Liver (tissue), 9 donors: ENCODE results near the gene LMF1. TPM values are rescaled to one million over a fixed set of nuclear protein-coding genes. Genes with fewer than 3 reads are reported as not detected.

Experiments
- DNase-seq: peaks from one replicate; pipeline ENCODE4 v3.0.0-alpha.2; 2017; ENCODE audit warnings: low spot score
- H3K27ac ChIP-seq, 2 donors: one replicate each; pipeline ENCODE4 v1.7.0; 2013; ENCODE audit warnings: inconsistent platforms in 2 of 2, low read length in 2 of 2, control low read depth in 1 of 2, low read depth in 1 of 2, mild to moderate bottlenecking in 1 of 2
- H3K27me3 ChIP-seq, 4 donors: one replicate each; pipeline versions ENCODE4 v1.6.1 to v1.7.0; 2013; ENCODE audit warnings: low read length in 3 of 4, inconsistent platforms in 1 of 4, mild to moderate bottlenecking in 1 of 4, moderate library complexity in 1 of 4; ENCODE audit not compliant: control insufficient read depth in 4 of 4, insufficient read depth in 4 of 4
- H3K36me3 ChIP-seq, 4 donors: one replicate each; pipeline versions ENCODE4 v1.6.1 to v1.7.0; 2013; ENCODE audit warnings: low read length in 3 of 4, mild to moderate bottlenecking in 3 of 4, low read depth in 1 of 4, moderate library complexity in 1 of 4; ENCODE audit not compliant: control insufficient read depth in 4 of 4, insufficient read depth in 3 of 4
- H3K4me1 ChIP-seq, 4 donors: one replicate each; pipeline versions ENCODE4 v1.6.1 to v1.7.0; 2013; ENCODE audit warnings: low read length in 3 of 4, mild to moderate bottlenecking in 3 of 4, moderate library complexity in 1 of 4; ENCODE audit not compliant: control insufficient read depth in 4 of 4, insufficient read depth in 4 of 4
- H3K4me3 ChIP-seq, 3 donors: one replicate each; pipeline versions ENCODE4 v1.6.1 to v1.7.0; 2013; ENCODE audit warnings: low read length in 3 of 3, control low read depth in 1 of 3, low read depth in 1 of 3, mild to moderate bottlenecking in 1 of 3
- H3K9ac ChIP-seq, 2 donors: one replicate each; pipeline ENCODE4 v1.7.0; 2013; ENCODE audit warnings: low read length in 2 of 2, mild to moderate bottlenecking in 2 of 2, moderate library complexity in 2 of 2, control low read depth in 1 of 2, low read depth in 1 of 2
- H3K9me3 ChIP-seq, 4 donors: one replicate each; pipeline versions ENCODE4 v1.6.1 to v1.7.0; 2013; ENCODE audit warnings: low read length in 3 of 4; ENCODE audit not compliant: control insufficient read depth in 4 of 4
- ATF3 ChIP-seq: IDR thresholded peaks from 2 replicates; pipeline ENCODE4 v1.6.1; 2016; ENCODE audit warnings: antibody characterized with exemption
- EGR1 ChIP-seq, 2 donors: IDR thresholded peaks; 2 replicates each; pipeline ENCODE4 v1.6.1; 2016 to 2018; ENCODE audit warnings: antibody characterized with exemption in 2 of 2, low read depth in 2 of 2
- FOXA1 ChIP-seq: IDR thresholded peaks from 2 replicates; pipeline ENCODE4 v1.6.1; 2016; ENCODE audit warnings: antibody characterized with exemption
- FOXA2 ChIP-seq: IDR thresholded peaks from 2 replicates; pipeline ENCODE4 v1.6.1; 2016; ENCODE audit warnings: antibody characterized with exemption
- GABPA ChIP-seq, 2 donors: IDR thresholded peaks in 1 of 2; conservative IDR thresholded peaks in 1 of 2; 2 replicates each; pipeline ENCODE4 v1.6.1; 2016; ENCODE audit warnings: antibody characterized with exemption in 2 of 2, mild to moderate bottlenecking in 1 of 2, moderate library complexity in 1 of 2
- HNF4A ChIP-seq, 2 donors: conservative IDR thresholded peaks; 2 replicates each; pipeline ENCODE4 v1.6.1; 2016; ENCODE audit warnings: antibody characterized with exemption in 2 of 2, mild to moderate bottlenecking in 2 of 2
- HNF4G ChIP-seq: IDR thresholded peaks from 2 replicates; pipeline ENCODE4 v1.6.1; 2016; ENCODE audit warnings: antibody characterized with exemption
- JUND ChIP-seq, 2 donors: IDR thresholded peaks; 2 replicates each; pipeline ENCODE4 v1.6.1; 2016; ENCODE audit warnings: antibody characterized with exemption in 2 of 2
- NR2F2 ChIP-seq: IDR thresholded peaks from 2 replicates; pipeline ENCODE4 v1.6.1; 2016; ENCODE audit warnings: antibody characterized with exemption
- RAD21 ChIP-seq, 2 donors: IDR thresholded peaks; 2 replicates each; pipeline ENCODE4 v1.6.1; 2016; ENCODE audit warnings: antibody characterized with exemption in 2 of 2, mild to moderate bottlenecking in 2 of 2
- RXRA ChIP-seq, 2 donors: IDR thresholded peaks; 2 replicates each; pipeline ENCODE4 v1.6.1; 2017 to 2018; ENCODE audit warnings: antibody characterized with exemption in 2 of 2, mild to moderate bottlenecking in 1 of 2
- SP1 ChIP-seq: IDR thresholded peaks from 2 replicates; pipeline ENCODE4 v1.6.1; 2018; ENCODE audit warnings: antibody characterized with exemption, mild to moderate bottlenecking
- TAF1 ChIP-seq: conservative IDR thresholded peaks from 2 replicates; pipeline ENCODE4 v1.6.1; 2016; ENCODE audit warnings: antibody characterized with exemption, mild to moderate bottlenecking
- YY1 ChIP-seq: IDR thresholded peaks from 2 replicates; pipeline ENCODE4 v1.6.1; 2016; ENCODE audit warnings: antibody characterized with exemption, mild to moderate bottlenecking
- ZBTB33 ChIP-seq: IDR thresholded peaks from 2 replicates; pipeline ENCODE4 v1.6.1; 2016; ENCODE audit warnings: antibody characterized with exemption
- WGBS: extraction: QIAGEN DNeasy Blood & Tissue Kit; methylation state at CpG from one replicate; pipeline ENCODE4 v1.1.7; 2013; 5-methylcytosine and 5-hydroxymethylcytosine counted together
- polyA plus RNA-seq, 2 donors: library from polyadenylated mRNA; stranded (reverse) in 1 of 2; unstranded in 1 of 2; fragments of 200-250 nt in 1 of 2; fragments of >200 nt in 1 of 2; fragmentation: Nextera tagmentation in 1 of 2; extraction: Ambion mirVana in 1 of 2; gene quantifications; one replicate each; pipeline versions ENCODE4 v1.2.1 to v1.2.3, GENCODE V29; 2013 to 2015
- total RNA-seq, 2 donors: library from RNA; depleted of rRNA; stranded (reverse); fragments of >200 nt; gene quantifications; one replicate each; pipeline ENCODE4 v1.2.3, GENCODE V29; 2014
- TF ChIP-seq, protein P1 (sequence below): fragments of 150-350 bp; IDR thresholded peaks from 2 replicates; pipeline ENCODE4 v1.5.1; 2017; ENCODE audit warnings: improper control_type of control experiment, low read depth, low read length; ENCODE audit not compliant: missing input control
- TF ChIP-seq, protein P2 (sequence below): IDR thresholded peaks from 2 replicates; pipeline ENCODE4 v1.6.1; 2016; ENCODE audit warnings: antibody characterized with exemption
- TF ChIP-seq, protein P3 (sequence below): IDR thresholded peaks from 2 replicates; pipeline ENCODE4 v1.6.1; 2016; ENCODE audit warnings: antibody characterized with exemption, mild to moderate bottlenecking
- donor health status: healthy.
- donor health status: healthy.
- donor health status: healthy.
- donor health status: healthy.
- donor health status: healthy.

LMF1 gene
- total and polyA plus RNA-seq, 4 donors, result 8.8 to 24.3 (median 12.6) TPM

GRCh38 chr16:890217-890616 is 80.6 kb downstream of the LMF1 start:
- TF ChIP-seq YY1, result no peak
- no peak for TF ChIP-seq JUND (IDR thresholded peaks at IDR 0.05)
- TF ChIP-seq ZBTB33, result no peak
- no peak for TF ChIP-seq GABPA (IDR thresholded peaks at IDR 0.05 in 1 of 2, conservative IDR thresholded peaks at IDR 0.05 in 1 of 2)
- TF ChIP-seq, protein P1, sequence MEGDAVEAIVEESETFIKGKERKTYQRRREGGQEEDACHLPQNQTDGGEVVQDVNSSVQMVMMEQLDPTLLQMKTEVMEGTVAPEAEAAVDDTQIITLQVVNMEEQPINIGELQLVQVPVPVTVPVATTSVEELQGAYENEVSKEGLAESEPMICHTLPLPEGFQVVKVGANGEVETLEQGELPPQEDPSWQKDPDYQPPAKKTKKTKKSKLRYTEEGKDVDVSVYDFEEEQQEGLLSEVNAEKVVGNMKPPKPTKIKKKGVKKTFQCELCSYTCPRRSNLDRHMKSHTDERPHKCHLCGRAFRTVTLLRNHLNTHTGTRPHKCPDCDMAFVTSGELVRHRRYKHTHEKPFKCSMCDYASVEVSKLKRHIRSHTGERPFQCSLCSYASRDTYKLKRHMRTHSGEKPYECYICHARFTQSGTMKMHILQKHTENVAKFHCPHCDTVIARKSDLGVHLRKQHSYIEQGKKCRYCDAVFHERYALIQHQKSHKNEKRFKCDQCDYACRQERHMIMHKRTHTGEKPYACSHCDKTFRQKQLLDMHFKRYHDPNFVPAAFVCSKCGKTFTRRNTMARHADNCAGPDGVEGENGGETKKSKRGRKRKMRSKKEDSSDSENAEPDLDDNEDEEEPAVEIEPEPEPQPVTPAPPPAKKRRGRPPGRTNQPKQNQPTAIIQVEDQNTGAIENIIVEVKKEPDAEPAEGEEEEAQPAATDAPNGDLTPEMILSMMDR, result no peak
- no peak for TF ChIP-seq FOXA1
- no peak for TF ChIP-seq HNF4A (conservative IDR thresholded peaks at IDR 0.05)
- no peak for TF ChIP-seq SP1
- TF ChIP-seq, protein P2, sequence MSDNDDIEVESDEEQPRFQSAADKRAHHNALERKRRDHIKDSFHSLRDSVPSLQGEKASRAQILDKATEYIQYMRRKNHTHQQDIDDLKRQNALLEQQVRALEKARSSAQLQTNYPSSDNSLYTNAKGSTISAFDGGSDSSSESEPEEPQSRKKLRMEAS, result no peak
- TF ChIP-seq HNF4G, result no peak
- no peak for TF ChIP-seq RAD21 (IDR thresholded peaks at IDR 0.05)
- no peak for TF ChIP-seq ATF3
- TF ChIP-seq, protein P3, sequence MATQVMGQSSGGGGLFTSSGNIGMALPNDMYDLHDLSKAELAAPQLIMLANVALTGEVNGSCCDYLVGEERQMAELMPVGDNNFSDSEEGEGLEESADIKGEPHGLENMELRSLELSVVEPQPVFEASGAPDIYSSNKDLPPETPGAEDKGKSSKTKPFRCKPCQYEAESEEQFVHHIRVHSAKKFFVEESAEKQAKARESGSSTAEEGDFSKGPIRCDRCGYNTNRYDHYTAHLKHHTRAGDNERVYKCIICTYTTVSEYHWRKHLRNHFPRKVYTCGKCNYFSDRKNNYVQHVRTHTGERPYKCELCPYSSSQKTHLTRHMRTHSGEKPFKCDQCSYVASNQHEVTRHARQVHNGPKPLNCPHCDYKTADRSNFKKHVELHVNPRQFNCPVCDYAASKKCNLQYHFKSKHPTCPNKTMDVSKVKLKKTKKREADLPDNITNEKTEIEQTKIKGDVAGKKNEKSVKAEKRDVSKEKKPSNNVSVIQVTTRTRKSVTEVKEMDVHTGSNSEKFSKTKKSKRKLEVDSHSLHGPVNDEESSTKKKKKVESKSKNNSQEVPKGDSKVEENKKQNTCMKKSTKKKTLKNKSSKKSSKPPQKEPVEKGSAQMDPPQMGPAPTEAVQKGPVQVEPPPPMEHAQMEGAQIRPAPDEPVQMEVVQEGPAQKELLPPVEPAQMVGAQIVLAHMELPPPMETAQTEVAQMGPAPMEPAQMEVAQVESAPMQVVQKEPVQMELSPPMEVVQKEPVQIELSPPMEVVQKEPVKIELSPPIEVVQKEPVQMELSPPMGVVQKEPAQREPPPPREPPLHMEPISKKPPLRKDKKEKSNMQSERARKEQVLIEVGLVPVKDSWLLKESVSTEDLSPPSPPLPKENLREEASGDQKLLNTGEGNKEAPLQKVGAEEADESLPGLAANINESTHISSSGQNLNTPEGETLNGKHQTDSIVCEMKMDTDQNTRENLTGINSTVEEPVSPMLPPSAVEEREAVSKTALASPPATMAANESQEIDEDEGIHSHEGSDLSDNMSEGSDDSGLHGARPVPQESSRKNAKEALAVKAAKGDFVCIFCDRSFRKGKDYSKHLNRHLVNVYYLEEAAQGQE, result no peak
- TF ChIP-seq EGR1 (IDR thresholded peaks at IDR 0.05; ENCODE audit: low read depth in 2 of 2), result no peak
- TF ChIP-seq RXRA (IDR thresholded peaks at IDR 0.05), result no peak
- no peak for TF ChIP-seq TAF1
- TF ChIP-seq NR2F2, result no peak
- TF ChIP-seq FOXA2, result no peak
- Histone ChIP-seq H3K4me1 (no peaks in the 10 kb centered on the region), H3K36me3 (peaks cover 0 to 9% (median 3%) of the 10 kb centered on the region in 4 donors), H3K9ac (no peak overlapping the region), H3K9me3 (peaks cover 0 to 4% (median 0%) of the 10 kb centered on the region in 4 donors), H3K27me3 (no peaks in the 10 kb centered on the region), H3K4me3 (no peak overlapping the region), H3K27ac (no peak overlapping the region)
- WGBS, result 87% methylated on average over 15 of the region's 15 CpGs
- DNase-seq, result no peak
